ENCODE results near the gene SETBP1. TPM values are rescaled to one million over a fixed set of nuclear protein-coding genes. Genes with fewer than 3 reads are reported as not detected.
A peak's percentile ranks its signal among the peaks of the same experiment; 100 is the strongest.

Gene SETBP1
- polyA plus RNA-seq, 1 experiment = 0.71 TPM

GRCh38 chr18:44744161-44745121, 63.8 kb downstream of the SETBP1 start:
- ChIA-PET CTCF (no interaction called here), POLR2A (no interaction called here)
- Histone ChIP-seq H3K27me3 (ENCODE audit: control insufficient read depth, insufficient read depth, low read length) (peaks cover 23% of the 10 kb centered on the region), H3K9me3 (ENCODE audit: control insufficient read depth, insufficient read depth, low read length) (no peaks in the 10 kb centered on the region; the same call in 1 of the 2 replicates), H3K27ac (ENCODE audit: low read depth, low read length) (peak overlapping the region; percentile 21), H3K4me3 (ENCODE audit: low read depth, low read length) (no peak overlapping the region)
- TF ChIP-seq, protein P1, sequence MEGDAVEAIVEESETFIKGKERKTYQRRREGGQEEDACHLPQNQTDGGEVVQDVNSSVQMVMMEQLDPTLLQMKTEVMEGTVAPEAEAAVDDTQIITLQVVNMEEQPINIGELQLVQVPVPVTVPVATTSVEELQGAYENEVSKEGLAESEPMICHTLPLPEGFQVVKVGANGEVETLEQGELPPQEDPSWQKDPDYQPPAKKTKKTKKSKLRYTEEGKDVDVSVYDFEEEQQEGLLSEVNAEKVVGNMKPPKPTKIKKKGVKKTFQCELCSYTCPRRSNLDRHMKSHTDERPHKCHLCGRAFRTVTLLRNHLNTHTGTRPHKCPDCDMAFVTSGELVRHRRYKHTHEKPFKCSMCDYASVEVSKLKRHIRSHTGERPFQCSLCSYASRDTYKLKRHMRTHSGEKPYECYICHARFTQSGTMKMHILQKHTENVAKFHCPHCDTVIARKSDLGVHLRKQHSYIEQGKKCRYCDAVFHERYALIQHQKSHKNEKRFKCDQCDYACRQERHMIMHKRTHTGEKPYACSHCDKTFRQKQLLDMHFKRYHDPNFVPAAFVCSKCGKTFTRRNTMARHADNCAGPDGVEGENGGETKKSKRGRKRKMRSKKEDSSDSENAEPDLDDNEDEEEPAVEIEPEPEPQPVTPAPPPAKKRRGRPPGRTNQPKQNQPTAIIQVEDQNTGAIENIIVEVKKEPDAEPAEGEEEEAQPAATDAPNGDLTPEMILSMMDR (IDR thresholded peaks at IDR 0.05; ENCODE audit: low read depth, low read length) = no peak
- DNase-seq (ENCODE audit: low read depth, low spot score) = no peak

DNA sequence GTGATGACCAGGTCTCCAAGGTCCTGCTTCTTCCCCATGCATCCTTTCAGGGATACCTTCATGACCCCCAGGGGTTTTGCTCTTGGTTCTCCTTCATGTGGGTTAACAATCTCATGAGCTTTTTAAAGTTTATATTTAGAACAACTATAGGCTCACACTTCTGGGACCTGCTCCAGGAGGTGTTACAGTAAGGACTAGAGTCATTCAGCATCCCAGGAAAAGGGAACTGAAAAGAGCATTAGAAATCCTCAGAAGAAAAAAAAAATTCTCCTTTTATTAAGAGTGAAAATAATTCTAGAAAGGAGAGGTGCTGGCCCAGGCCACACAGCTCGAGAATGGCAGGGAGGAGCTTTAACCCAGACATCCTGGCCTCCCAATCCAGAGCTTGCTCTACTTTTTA, 66.5 kb downstream of the SETBP1 start:
- ChIA-PET CTCF (interaction anchor here (0.5 kb wide), 1 partner anchor 900 kb away, joined by 5 read pairs; no protein-coding TSS in a partner anchor), POLR2A (no interaction called here)
- no peak overlapping the region for H3K4me3 ChIP-seq (ENCODE audit: low read depth, low read length)
- no peaks in the 10 kb centered on the region; the same call in 1 of the 2 replicates for H3K9me3 ChIP-seq (ENCODE audit: control insufficient read depth, insufficient read depth, low read length)
- no peak overlapping the region for H3K27ac ChIP-seq (ENCODE audit: low read depth, low read length)
- H3K27me3 ChIP-seq (ENCODE audit: control insufficient read depth, insufficient read depth, low read length) = peaks cover 17% of the 10 kb centered on the region
- TF ChIP-seq, protein P1 (IDR thresholded peaks at IDR 0.05; ENCODE audit: low read depth, low read length) = no peak
- DNase-seq (ENCODE audit: low read depth, low spot score) = no peak

DNA sequence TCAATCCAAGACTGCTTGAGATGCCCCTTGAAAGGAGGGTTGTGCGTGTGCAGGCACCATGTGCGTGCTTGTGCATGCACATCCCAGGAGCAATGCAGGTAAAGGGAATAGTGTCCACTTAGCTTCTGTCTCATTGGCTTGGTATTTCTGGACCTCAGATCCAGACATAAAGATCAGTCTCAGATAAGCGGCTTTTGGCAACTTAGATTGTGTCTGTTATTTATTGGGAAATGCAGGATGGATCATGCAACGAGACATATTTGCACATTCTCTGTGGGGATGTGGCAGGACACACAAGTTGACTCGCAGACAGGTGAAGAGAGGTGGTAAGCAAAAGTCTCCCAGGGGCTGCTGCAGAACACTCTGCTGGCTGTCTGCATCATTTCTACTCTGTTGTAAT, 67.9 kb downstream of the SETBP1 start:
- TF ChIP-seq, protein P1 (IDR thresholded peaks at IDR 0.05; ENCODE audit: low read depth, low read length) = no peak
- no peak overlapping the region for H3K27ac ChIP-seq (ENCODE audit: low read depth, low read length)
- peaks cover 9% of the 10 kb centered on the region for H3K27me3 ChIP-seq (ENCODE audit: control insufficient read depth, insufficient read depth, low read length)
- ChIA-PET CTCF (no interaction called here), POLR2A (no interaction called here)
- H3K4me3 ChIP-seq (ENCODE audit: low read depth, low read length) = no peak overlapping the region
- DNase-seq (ENCODE audit: low read depth, low spot score) = no peak
- no peaks in the 10 kb centered on the region; the same call in 1 of the 2 replicates for H3K9me3 ChIP-seq (ENCODE audit: control insufficient read depth, insufficient read depth, low read length)

DNA sequence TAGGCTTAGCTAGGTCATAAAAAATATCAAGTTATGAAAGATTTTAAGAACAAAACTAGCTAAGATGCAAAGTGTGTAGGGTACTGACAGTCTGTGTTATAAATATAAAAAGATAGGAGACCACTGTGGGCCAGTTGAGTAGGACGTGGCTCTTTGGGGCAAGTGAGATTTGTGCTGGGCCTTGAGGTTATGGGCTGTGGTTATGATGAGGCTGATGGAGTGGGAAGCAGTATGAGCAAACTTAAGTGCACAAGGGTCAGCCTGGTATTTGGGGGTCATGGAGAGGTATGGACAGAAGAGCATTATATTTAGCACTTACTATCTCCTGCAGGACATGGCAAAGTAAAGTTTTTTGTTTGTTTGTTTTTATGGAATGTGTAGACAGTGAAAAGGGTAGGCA, 70.1 kb downstream of the SETBP1 start:
- ChIA-PET CTCF (no interaction called here), POLR2A (no interaction called here)

More for the DNA sequence above, 70.1 kb downstream of the SETBP1 start:
- Histone ChIP-seq H3K27me3 (ENCODE audit: control insufficient read depth, insufficient read depth, low read length) (no peaks in the 10 kb centered on the region), H3K4me3 (ENCODE audit: low read depth, low read length) (no peak overlapping the region), H3K27ac (ENCODE audit: low read depth, low read length) (no peak overlapping the region), H3K9me3 (ENCODE audit: control insufficient read depth, insufficient read depth, low read length) (no peaks in the 10 kb centered on the region)
- TF ChIP-seq, protein P1 (IDR thresholded peaks at IDR 0.05; ENCODE audit: low read depth, low read length) = no peak
- no peak for DNase-seq (ENCODE audit: low read depth, low spot score)

Data from AG04450 (cell line).